Measurements from ENCODE around the gene CRYBG1.

Gene CRYBG1

GRCh38 chr6:106613590-106613989, 253.1 kb downstream of the CRYBG1 start:
- DNase-seq: no peak

GRCh38 chr6:106614166-106614565, 253.6 kb downstream of the CRYBG1 start:
- DNase-seq: no peak

GRCh38 chr6:106614592-106615257, 254.2 kb downstream of the CRYBG1 start:
- DNase-seq: no peak

- no peak for DNase-seq
Observed at GRCh38 chr6:106617302-106617701, 256.8 kb downstream of the CRYBG1 start.

- DNase-seq: no peak
Observed at GRCh38 chr6:106617857-106618256, 257.3 kb downstream of the CRYBG1 start.

- no peak for DNase-seq
Observed at GRCh38 chr6:106618324-106618723, 257.8 kb downstream of the CRYBG1 start.

GRCh38 chr6:106619223-106619622, 258.7 kb downstream of the CRYBG1 start:
- DNase-seq: no peak

- no peak for DNase-seq
Observed at GRCh38 chr6:106620931-106621672, 260.6 kb downstream of the CRYBG1 start.

Measured in NCI-H2081 (cell line).